ENCODE data around the gene HOOK2.
"Not testable (repeated sequence)": the region's sequence is repeated elsewhere in the genome, so short reads cannot be mapped to it uniquely, and the experiment has no call there.

Gene HOOK2, protein sequence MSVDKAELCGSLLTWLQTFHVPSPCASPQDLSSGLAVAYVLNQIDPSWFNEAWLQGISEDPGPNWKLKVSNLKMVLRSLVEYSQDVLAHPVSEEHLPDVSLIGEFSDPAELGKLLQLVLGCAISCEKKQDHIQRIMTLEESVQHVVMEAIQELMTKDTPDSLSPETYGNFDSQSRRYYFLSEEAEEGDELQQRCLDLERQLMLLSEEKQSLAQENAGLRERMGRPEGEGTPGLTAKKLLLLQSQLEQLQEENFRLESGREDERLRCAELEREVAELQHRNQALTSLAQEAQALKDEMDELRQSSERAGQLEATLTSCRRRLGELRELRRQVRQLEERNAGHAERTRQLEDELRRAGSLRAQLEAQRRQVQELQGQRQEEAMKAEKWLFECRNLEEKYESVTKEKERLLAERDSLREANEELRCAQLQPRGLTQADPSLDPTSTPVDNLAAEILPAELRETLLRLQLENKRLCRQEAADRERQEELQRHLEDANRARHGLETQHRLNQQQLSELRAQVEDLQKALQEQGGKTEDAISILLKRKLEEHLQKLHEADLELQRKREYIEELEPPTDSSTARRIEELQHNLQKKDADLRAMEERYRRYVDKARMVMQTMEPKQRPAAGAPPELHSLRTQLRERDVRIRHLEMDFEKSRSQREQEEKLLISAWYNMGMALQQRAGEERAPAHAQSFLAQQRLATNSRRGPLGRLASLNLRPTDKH

GRCh38 chr19:12774588-12775555, at the start of gene HOOK2:
TSS of gene HOOK2 (minus strand) at chr19:12775552. CDS start at chr19:12775449, 103 bp downstream.
- no peak for DNase-seq

GRCh38 chr19:12821761-12822160, 46.4 kb upstream of the HOOK2 start:
- peak; percentile 15 for DNase-seq

DNA sequence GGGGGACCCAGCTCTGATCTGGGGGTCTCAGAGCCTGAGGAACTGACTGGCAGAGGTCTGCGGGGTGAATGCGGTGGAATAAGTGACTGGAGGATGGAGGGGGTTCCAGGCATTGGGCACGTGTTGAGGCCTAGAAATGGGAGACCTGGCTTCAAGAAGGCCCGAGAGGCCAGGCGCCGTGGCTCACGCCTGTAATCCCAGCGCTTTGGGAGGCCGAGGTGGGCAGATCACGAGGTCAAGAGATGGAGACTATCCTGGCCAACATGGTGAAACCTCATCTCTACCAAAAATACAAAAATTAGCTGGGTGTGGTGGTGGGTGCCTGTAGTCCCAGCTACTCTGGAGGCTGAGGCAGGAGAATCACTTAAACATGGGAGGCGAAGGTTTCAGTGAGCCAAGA, 42.5 kb upstream of the HOOK2 start:
- not testable (repeated sequence) for DNase-seq

DNA sequence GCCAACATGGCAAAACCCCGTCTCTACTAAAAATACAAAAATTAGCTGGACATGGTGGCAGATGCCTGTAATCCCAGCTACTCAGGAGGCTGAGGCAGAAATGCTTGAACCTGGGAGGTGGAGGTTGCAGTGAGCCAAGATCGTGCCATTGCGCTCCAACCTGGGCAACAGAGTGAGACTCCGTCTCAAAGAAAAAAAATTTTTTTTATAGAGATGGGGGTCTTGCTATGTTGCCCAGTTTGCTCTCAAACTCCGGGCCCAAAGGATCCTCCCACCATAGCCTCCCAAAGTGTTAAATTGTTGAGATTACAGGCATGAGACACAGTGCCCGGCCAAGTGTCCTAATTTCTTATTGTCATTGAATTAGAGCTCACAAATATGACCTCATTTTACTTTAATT, 41.8 kb upstream of the HOOK2 start:
- not testable (repeated sequence) for DNase-seq

- DNase-seq: no peak
Measured at GRCh38 chr19:12815088-12815487, 39.7 kb upstream of the HOOK2 start.

GRCh38 chr19:12806242-12807081, 31.1 kb upstream of the HOOK2 start, which contains the start of gene RNASEH2A:
TSS of gene RNASEH2A (plus strand) at chr19:12806584. CDS start at chr19:12806674, 90 bp downstream.
- peak; percentile 90 for DNase-seq

DNA sequence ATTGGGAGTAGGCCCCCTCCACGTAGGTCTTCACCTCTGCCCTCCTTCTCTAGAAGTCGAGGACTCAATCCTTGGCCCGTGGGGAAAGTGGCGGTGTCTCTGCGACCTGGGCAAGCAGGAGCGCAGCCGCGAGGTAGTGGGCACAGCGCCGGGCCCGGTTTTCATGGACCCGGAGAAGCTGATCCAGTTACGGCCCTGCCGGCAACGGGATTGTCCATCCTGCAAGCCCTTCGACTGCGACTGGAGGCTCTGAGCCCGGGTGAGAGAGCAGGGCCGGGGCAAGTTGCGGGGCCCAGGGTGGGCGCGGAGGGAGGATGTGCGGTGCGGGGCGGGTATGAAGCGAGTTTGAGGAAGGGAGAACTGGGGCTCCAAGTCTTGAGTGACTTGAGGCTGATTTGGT, 28.7 kb upstream of the HOOK2 start:
- DNase-seq: no peak

- DNase-seq: no peak
Measured at GRCh38 chr19:12802267-12803106, 27.1 kb upstream of the HOOK2 start.

DNA sequence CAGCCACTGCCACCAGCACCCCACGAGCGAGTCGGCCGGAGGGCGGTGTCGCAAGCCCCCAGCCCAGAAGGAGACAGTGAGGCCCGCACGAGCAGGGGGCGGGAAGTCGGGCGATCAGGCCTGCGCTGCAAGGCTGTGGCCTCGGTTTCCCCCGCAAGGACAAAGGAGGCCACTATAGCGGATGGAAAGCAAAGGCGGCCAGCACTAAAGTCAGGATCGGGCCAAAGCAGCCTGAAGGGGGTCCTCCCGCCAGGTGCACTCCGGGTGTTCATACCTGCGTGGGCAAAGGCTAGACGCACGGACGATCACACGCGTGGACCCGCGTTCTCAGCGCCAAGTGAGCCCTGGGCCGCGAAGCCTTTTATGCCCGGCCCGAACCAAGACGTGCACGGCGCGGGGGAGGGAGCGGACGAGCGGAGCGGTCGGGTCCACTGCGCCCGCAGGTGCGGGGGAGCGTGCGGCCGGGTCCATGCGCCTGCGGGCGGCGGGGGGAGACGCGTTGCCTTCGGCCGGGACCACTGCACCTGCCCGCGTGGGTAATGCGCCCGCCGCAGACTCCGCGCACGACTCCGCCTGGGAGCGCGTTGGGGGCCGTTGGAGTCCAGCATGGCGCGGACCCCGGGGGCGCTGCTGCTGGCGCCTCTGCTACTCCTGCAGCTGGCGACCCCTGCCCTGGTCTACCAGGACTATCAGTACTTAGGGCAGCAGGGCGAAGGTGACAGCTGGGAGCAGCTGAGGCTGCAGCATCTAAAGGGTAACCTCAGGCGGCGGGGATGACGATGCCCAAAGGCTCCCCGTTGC, 26.3 kb upstream of the HOOK2 start, which contains the start of the genes PRDX2 and THSD8:
Gene PRDX2, minus strand, starts transcription at position 335 of the 801 bp plus-strand sequence. CDS start 539 bp downstream, outside the sequence.
Gene THSD8, plus strand, starts transcription at position 604 of the 801 bp plus-strand sequence. Its CDS starts 3 bp downstream, at position 607.
- peak; percentile 71 for DNase-seq

DNA sequence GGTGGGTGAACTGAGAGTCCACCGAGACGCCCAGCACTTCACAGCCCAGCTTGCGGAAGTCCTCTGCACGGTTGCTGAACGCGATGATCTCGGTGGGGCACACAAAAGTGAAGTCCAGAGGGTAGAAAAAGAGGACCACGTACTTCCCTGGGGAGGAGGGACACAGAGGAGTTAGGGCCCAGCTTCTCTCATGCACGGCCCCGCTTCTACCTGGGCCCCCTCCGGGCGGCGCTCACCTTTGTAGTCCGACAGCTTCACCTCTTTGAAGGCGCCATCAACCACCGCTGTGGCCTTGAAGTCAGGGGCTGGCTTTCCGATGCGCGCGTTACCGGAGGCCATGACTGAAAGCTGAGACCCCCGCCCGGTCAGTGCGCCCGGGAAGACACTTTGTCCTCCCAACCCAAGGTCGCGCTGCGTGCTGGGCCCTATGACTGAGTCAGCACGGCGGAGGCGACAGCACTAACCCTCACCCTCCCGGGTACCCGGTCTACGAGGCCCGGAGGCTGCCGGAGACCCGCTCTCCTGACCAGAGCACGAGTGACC, 25.6 kb upstream of the HOOK2 start:
- no peak for DNase-seq

DNA sequence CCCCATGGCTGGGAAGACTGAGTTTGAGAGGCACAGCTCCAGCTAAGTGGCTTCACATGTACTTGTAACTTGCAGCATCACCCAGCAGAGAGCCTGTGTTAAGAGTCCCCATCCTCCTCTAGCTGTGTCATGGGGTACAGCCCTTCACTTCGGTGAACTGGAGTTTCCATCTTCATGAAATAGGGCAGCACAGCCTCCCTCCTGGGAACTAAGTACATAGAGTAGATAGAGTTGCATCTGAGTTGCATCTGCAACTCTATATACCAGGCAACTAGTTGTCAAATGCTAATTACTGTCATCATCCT, 25.1 kb upstream of the HOOK2 start:
- no peak for DNase-seq

- DNase-seq: no peak
Measured at GRCh38 chr19:12799742-12800465, 24.6 kb upstream of the HOOK2 start.

GRCh38 chr19:12797607-12798006, 22.3 kb upstream of the HOOK2 start:
- not testable (repeated sequence) for DNase-seq

DNA sequence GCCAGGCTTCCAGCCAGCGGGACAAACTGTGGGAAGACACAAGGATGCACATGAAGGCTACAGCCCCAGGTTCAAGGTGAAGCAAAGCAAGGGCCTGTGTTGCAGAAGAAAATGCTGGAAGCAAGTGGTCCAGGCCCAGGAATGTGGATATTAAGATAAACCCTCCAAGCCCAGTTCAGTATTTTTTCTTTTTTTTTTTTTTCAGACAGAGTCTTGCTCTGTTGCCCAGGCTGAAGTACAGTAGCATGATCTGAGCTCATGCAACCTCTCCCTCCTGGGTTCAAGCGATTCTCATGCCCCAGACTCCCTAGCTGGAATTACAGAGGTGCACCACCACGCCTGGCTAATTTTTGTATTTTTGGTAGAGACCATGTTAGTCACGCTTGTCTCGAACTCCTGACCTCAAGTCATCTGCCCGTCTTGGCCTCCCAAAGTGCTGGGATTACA, 21.8 kb upstream of the HOOK2 start:
- no peak for DNase-seq

GRCh38 chr19:12796146-12797071, 21.1 kb upstream of the HOOK2 start:
- DNase-seq: peak; percentile 77

DNA sequence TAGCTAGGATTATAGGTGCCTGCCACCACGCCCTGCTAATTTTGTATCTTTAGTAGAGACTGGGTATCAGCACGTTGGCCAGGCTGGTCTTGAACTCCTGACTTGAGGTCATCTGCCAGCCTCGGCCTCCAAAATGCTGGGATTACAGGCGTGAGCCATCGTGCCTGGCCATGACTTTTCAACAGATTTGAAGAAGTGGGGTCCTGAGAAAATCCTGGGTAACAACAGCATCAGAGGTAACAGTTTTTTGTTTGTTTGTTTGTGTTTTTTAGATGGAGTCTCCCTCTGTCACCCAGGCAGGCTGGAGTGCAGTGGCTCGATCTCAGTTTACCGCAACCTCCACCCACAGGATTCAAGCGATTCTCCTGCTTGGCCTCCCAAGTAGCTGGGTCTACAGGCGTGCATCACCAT, 19.6 kb upstream of the HOOK2 start:
- no peak for DNase-seq

DNA sequence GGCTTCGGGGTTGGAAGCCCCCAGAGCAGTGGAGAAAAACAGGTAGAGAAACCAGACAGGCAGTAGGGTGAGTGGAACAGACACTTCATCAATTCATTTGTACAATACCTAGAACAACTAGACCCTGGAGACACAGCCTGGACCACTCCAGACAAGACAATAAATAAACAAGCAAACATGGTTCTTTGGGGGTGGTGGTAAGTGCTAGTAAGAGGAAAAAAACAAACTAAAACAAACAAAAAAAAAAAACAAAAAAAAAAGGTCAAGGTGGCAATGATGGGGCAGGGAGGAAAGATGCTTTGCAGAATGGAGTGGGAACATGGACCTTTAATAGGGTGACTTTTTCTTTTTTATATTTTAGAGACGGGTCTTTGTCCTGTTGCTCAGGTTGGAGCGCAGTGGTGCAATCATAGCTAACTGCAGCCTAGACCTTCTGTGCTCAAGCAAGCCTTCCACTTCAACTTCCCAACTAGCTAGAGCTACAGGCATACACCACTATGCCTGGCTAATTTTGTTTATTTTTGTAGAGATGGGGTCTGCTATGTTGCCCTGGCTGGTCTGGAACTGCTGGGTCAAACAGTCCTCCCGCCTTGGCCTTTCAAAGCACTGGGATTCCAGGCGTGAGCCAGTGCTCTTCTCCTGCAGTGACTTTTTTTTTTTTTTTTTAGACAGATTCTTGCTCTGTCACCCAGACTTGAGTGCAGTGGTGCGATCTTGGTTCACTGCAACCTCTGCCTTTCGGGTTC, 19.0 kb upstream of the HOOK2 start:
- no peak for DNase-seq

Data from fibroblast of skin of right biceps (primary cell).